Kasumi-1 (cell line): ENCODE measurements around the gene KIF4A.
"Not testable (repeated sequence)": the region's sequence is repeated elsewhere in the genome, so short reads cannot be mapped to it uniquely, and the experiment has no call there.

ENCODE experiments used
- DNase-seq, 2 experiments: peaks; one replicate each; lab custom pipeline; 2025; lab: John Stamatoyannopoulos, UW

KIF4A gene

GRCh38 chrX:70289793-70290770, at the start of gene KIF4A, which contains the start of gene PDZD11:
KIF4A (plus strand) TSS chrX:70290104; CDS start chrX:70290459, 355 bp downstream.
PDZD11 (minus strand) TSS chrX:70289927; CDS start chrX:70289341, 586 bp downstream.
- DNase-seq, result peak; percentile 51 to 63

GRCh38 chrX:70240751-70241150, 49.2 kb upstream of the KIF4A start:
- DNase-seq, result no peak

- no peak for DNase-seq
These were observed 48.4 kb upstream of the KIF4A start for GRCh38 chrX:70241501-70241900.

GRCh38 chrX:70243601-70244000, 46.3 kb upstream of the KIF4A start:
- DNase-seq, result not testable (repeated sequence)

GRCh38 chrX:70244881-70245280, 45.0 kb upstream of the KIF4A start:
- no peak for DNase-seq

GRCh38 chrX:70247252-70247651, 42.7 kb upstream of the KIF4A start:
- DNase-seq, result no peak

GRCh38 chrX:70252491-70252890, 37.4 kb upstream of the KIF4A start:
- no peak for DNase-seq

GRCh38 chrX:70253377-70254062, 36.4 kb upstream of the KIF4A start:
- no peak for DNase-seq

GRCh38 chrX:70254063-70254400, 35.9 kb upstream of the KIF4A start:
- DNase-seq, result no peak

- no peak for DNase-seq
These were observed 35.0 kb upstream of the KIF4A start for GRCh38 chrX:70254909-70255308.

- DNase-seq, result no peak
These were observed 34.5 kb upstream of the KIF4A start for GRCh38 chrX:70255452-70255851.

- no peak for DNase-seq
These were observed 32.2 kb upstream of the KIF4A start for GRCh38 chrX:70257423-70258288.

- DNase-seq, result no peak
These were observed 29.8 kb upstream of the KIF4A start, which contains the start of gene P2RY4 for GRCh38 chrX:70260104-70260503. P2RY4 (minus strand) TSS chrX:70260204; CDS start chrX:70259624, 580 bp downstream.

- peak; percentile 0 to 1 for DNase-seq
These were observed 26.8 kb upstream of the KIF4A start for GRCh38 chrX:70262952-70263567.

GRCh38 chrX:70264784-70265183, 25.1 kb upstream of the KIF4A start:
- DNase-seq, result peak in 1 of 2 experiments; percentile 0

GRCh38 chrX:70268034-70268433, 21.9 kb upstream of the KIF4A start, which contains the start of gene ARR3:
ARR3 (plus strand) TSS chrX:70268334; CDS start chrX:70269386, 1,052 bp downstream.
- no peak for DNase-seq

- DNase-seq, result not testable (repeated sequence)
These were observed 15.9 kb upstream of the KIF4A start for GRCh38 chrX:70274029-70274428.

- DNase-seq, result no peak
These were observed 10.8 kb upstream of the KIF4A start for GRCh38 chrX:70279081-70279480.

GRCh38 chrX:70280573-70280972, 9.3 kb upstream of the KIF4A start:
- no peak for DNase-seq

- no peak for DNase-seq
These were observed 8.0 kb upstream of the KIF4A start, which contains the start of gene RAB41 for GRCh38 chrX:70281951-70282350. RAB41 (plus strand) TSS chrX:70282172; CDS start chrX:70282218, 46 bp downstream.

- no peak for DNase-seq
These were observed 624 bp upstream of the KIF4A start for GRCh38 chrX:70289168-70289792.
